Esophagus muscularis mucosa (tissue), 4 donors: Measurements from ENCODE around the gene DAB2IP. TPM values are rescaled to one million over a fixed set of nuclear protein-coding genes. Genes with fewer than 3 reads are reported as not detected.
A peak's percentile ranks its signal among the peaks of the same experiment; 100 is the strongest.

Source experiments
- DNase-seq: peaks from one replicate; pipeline ENCODE4 v3.0.0-alpha.2; 2017; ENCODE audit errors: extremely low spot score
- H3K27ac ChIP-seq, 4 donors: fragments of 200-600 bp; sonication (generic); replicated peaks in 1 of 4; 1 replicate in 3 of 4; 2 replicates in 1 of 4; pipeline ENCODE4 v1.5.1; 2016 to 2019; ENCODE audit warnings: mild to moderate bottlenecking in 1 of 4
- H3K27me3 ChIP-seq, 4 donors: fragments of 200-600 bp; sonication (generic); one replicate each; pipeline versions ENCODE4 v1.5.1 to v1.6.0; 2016 to 2019
- H3K36me3 ChIP-seq, 4 donors: fragments of 200-600 bp; sonication (generic); one replicate each; pipeline ENCODE4 v1.5.1; 2016 to 2019
- H3K4me1 ChIP-seq, 4 donors: fragments of 200-600 bp; sonication (generic); one replicate each; pipeline ENCODE4 v1.5.1; 2016 to 2019
- H3K4me3 ChIP-seq, 4 donors: fragments of 200-600 bp; sonication (generic); 1 replicate in 2 of 4; 2 replicates in 2 of 4; pipeline ENCODE4 v1.5.1; 2016 to 2019; ENCODE audit warnings: mild to moderate bottlenecking in 4 of 4, moderate library complexity in 1 of 4
- H3K9me3 ChIP-seq, 4 donors: fragments of 200-600 bp; sonication (generic); 1 replicate in 3 of 4; 2 replicates in 1 of 4; pipeline ENCODE4 v1.5.1; 2016 to 2019
- EP300 ChIP-seq: sonication (generic); formaldehyde crosslinking; IDR thresholded peaks from one replicate; pipeline ENCODE4 v1.6.1; 2017; ENCODE audit warnings: antibody characterized with exemption
- POLR2A ChIP-seq: fragments of 450-650 bp; IDR thresholded peaks from one replicate; pipeline ENCODE4 v1.6.1; 2017; ENCODE audit warnings: antibody characterized with exemption, moderate library complexity, mild to moderate bottlenecking, low read depth
- POLR2AphosphoS5 ChIP-seq, 2 donors: sonication (generic); formaldehyde crosslinking; IDR thresholded peaks; one replicate each; pipeline ENCODE4 v1.6.1; 2017; ENCODE audit warnings: antibody characterized with exemption in 2 of 2
- WGBS: methylation state at CpG from one replicate; pipeline ENCODE4 v1.1.5; 2018; 5-methylcytosine and 5-hydroxymethylcytosine counted together
- intact Hi-C: fragments of 100-400 bp; cut with DNase I; formaldehyde crosslinking; loops from one replicate; pipeline ENCODE4 v1.15.1; 2023
- total RNA-seq, 4 donors: library from RNA; depleted of rRNA; stranded (reverse); fragments of >200 nt; gene quantifications; one replicate each; pipeline versions ENCODE4 v1.1.0 to v1.2.1, GENCODE V29; 2016
- TF ChIP-seq, protein P1 (sequence below), 3 experiments: fragments of 200-600 bp in 2 of 3; fragments of 450-650 bp in 1 of 3; sonication (generic) in 2 of 3; IDR thresholded peaks; one replicate each; pipeline ENCODE4 v1.5.1; 2017 to 2019; ENCODE audit warnings: antibody characterized with exemption in 3 of 3, mild to moderate bottlenecking in 2 of 3, moderate library complexity in 1 of 3

Gene DAB2IP
- total RNA-seq, 4 donors from 2014 or later = 41.7 to 102 (median 62.4) TPM

DNA sequence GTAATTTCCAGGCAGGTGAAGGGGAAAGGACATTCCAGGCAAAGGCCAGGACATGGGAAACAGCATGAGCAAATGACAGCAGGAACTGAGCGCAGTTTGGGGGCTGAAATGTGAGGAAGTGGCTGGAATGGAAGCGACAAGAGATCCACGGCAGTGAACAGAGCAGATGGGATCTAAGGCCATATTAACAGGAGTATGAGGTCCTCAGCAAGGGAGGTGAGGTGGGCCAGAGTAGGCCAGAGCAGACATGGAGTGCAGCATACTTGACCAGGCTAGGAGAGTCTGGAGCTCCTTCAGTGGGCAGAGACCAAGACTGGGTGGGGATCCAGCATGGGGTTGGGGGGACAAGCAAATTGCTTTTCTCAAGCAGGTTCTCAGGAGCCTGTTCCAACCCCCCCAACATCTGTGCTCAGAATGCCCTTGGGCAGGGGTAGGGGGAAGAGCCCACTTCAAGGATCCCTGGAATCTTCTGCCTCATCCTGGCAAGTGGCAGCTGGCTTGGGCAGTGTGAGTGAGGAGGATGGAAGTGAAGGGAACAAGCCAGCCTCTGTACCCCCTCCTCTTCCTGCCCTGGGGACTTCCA is 34.5 kb downstream of the DAB2IP start:
- WGBS = 96% methylated on average over 3 of the region's 3 CpGs
- no peak for DNase-seq
- peaks cover 0 to 18% (median 17%) of the 10 kb centered on the region in 4 donors for H3K36me3 ChIP-seq
- peaks cover 14 to 42% (median 24%) of the 10 kb centered on the region in 4 donors for H3K4me1 ChIP-seq
- intact Hi-C loops = loop anchor here (2.0 to 5.0 kb wide), 3 partner anchors 134 to 307 kb away; no protein-coding TSS in a partner anchor
- no peaks in the 10 kb centered on the region for H3K27me3 ChIP-seq
- H3K27ac ChIP-seq = no peak overlapping the region
- H3K4me3 ChIP-seq = no peak overlapping the region
- H3K9me3 ChIP-seq = no peaks in the 10 kb centered on the region
- TF ChIP-seq, protein P1, sequence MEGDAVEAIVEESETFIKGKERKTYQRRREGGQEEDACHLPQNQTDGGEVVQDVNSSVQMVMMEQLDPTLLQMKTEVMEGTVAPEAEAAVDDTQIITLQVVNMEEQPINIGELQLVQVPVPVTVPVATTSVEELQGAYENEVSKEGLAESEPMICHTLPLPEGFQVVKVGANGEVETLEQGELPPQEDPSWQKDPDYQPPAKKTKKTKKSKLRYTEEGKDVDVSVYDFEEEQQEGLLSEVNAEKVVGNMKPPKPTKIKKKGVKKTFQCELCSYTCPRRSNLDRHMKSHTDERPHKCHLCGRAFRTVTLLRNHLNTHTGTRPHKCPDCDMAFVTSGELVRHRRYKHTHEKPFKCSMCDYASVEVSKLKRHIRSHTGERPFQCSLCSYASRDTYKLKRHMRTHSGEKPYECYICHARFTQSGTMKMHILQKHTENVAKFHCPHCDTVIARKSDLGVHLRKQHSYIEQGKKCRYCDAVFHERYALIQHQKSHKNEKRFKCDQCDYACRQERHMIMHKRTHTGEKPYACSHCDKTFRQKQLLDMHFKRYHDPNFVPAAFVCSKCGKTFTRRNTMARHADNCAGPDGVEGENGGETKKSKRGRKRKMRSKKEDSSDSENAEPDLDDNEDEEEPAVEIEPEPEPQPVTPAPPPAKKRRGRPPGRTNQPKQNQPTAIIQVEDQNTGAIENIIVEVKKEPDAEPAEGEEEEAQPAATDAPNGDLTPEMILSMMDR (IDR thresholded peaks at IDR 0.05) = no peak
- no peak for TF ChIP-seq POLR2A

DNA sequence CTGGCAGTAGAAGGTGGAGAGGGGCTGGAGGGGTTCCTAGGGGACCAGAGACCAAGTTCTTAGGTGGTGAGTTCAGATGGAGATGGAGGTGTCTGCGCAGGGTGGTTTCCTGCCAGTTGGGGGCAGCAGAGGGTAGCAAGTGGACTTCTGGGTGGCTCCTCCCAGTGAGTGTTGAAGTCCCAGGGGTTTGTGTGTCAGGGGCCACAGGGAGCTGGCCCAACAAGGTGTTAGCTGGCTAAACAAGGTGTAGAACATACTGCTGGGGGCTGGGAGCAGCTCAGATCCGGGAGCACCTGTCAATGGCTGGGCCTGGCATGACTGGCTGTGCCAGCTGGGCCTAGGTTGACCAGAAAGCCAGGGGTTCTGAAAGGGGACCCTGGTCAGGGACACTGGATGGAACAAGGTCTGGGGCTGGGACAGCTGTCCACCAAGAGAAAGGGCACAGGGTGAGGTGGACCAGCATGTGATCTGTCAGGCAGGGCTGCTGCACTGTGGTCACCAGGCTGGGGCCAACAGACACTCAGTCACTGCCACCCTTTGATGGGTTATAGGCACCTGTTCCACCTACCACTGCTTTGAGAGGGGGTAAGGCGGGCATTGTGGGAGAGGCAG is 35.6 kb downstream of the DAB2IP start:
- Histone ChIP-seq H3K27ac (peak overlapping the region in 1 of 4 donors; percentile 47), H3K4me1 (peaks cover 26 to 53% (median 36%) of the 10 kb centered on the region in 4 donors), H3K9me3 (no peaks in the 10 kb centered on the region), H3K27me3 (no peaks in the 10 kb centered on the region), H3K36me3 (peaks cover 0 to 8% (median 6%) of the 10 kb centered on the region in 4 donors), H3K4me3 (no peak overlapping the region)
- TF ChIP-seq POLR2A = no peak
- no peak for TF ChIP-seq EP300
- TF ChIP-seq, protein P1 (IDR thresholded peaks at IDR 0.05) = peak; percentile 75 to 90 (median 80)
- peak in 1 of 2 donors; percentile 7 for TF ChIP-seq POLR2AphosphoS5 (IDR thresholded peaks at IDR 0.05)
- no peak for DNase-seq
- intact Hi-C loops = loop anchor here (2.0 to 5.0 kb wide), 3 partner anchors 135 to 306 kb away; no protein-coding TSS in a partner anchor
- WGBS = 52% methylated on average over 3 of the region's 3 CpGs

DNA sequence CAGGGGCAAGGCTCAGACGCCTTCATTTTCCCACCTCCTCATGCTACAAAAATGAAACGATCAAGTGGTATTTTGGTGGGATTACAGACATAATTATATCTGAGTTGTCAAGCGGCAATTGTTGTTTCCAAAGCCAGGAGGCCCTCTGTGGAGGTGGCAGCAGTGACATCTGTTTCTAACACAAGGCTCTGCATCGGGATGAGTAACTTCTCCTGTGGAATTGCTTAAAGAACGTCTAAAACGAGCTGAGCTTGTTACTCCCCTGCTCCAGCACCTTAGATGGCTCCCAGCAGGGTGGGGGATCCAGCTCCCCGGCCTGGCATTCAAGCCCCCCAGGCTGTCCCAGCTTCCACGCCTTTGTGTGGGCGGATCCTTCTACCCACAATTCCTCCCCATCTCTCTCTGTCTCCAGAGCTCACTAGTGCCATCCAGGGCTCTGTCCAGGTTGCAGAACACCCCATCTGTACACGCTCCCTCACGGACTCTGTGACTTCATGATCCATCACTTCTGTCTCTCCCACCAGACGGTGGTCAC is 36.8 kb downstream of the DAB2IP start:
- WGBS = 76% methylated on average over 12 of the region's 12 CpGs
- peaks cover 37 to 61% (median 47%) of the 10 kb centered on the region in 4 donors for H3K4me1 ChIP-seq
- no peak overlapping the region for H3K4me3 ChIP-seq
- intact Hi-C loops = loop anchor here (5.0 kb wide), 2 partner anchors 136 to 174 kb away; no protein-coding TSS in a partner anchor
- no peak for TF ChIP-seq POLR2AphosphoS5 (IDR thresholded peaks at IDR 0.05)
- TF ChIP-seq POLR2A = no peak
- TF ChIP-seq EP300 = no peak
- TF ChIP-seq, protein P1 (IDR thresholded peaks at IDR 0.05) = no peak
- H3K27me3 ChIP-seq = no peaks in the 10 kb centered on the region
- no peak overlapping the region for H3K27ac ChIP-seq
- H3K9me3 ChIP-seq = no peaks in the 10 kb centered on the region
- DNase-seq = no peak
- peaks cover 0 to 4% (median 0%) of the 10 kb centered on the region in 4 donors for H3K36me3 ChIP-seq

DNA sequence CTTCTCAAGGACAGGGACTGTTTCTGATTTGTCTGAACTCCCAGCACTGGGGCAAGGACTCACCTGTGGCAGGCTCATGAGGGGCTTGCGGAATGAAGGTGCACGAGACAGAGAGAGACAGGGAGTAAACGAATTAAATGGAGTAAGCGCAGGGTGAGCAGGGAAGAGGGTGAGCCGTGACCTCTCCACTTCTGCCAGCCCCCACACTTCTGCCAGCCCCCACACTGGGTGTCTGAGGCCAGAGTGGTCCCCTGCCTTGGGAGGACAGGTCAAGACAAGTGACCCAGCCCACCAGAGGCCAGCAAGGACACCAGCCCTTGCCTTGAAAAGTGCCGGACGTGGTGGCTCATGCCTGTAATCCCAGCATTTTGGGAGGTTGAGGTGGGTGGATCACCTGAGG is 37.2 kb downstream of the DAB2IP start:
- peaks cover 0 to 4% (median 0%) of the 10 kb centered on the region in 4 donors for H3K36me3 ChIP-seq
- no peak for DNase-seq
- no peaks in the 10 kb centered on the region for H3K9me3 ChIP-seq
- no peaks in the 10 kb centered on the region for H3K27me3 ChIP-seq
- intact Hi-C loops = loop anchor here (5.0 kb wide), 2 partner anchors 136 to 174 kb away; no protein-coding TSS in a partner anchor
- 94% methylated on average over 7 of the region's 7 CpGs for WGBS
- H3K4me1 ChIP-seq = peaks cover 42 to 64% (median 51%) of the 10 kb centered on the region in 4 donors
- TF ChIP-seq EP300 (no peak), POLR2A (no peak), POLR2AphosphoS5 (IDR thresholded peaks at IDR 0.05) (no peak)
- TF ChIP-seq, protein P1 (IDR thresholded peaks at IDR 0.05) = no peak
- H3K4me3 ChIP-seq = no peak overlapping the region
- no peak overlapping the region for H3K27ac ChIP-seq
